ENCODE data around the gene PRUNE2.

PRUNE2 gene

DNA sequence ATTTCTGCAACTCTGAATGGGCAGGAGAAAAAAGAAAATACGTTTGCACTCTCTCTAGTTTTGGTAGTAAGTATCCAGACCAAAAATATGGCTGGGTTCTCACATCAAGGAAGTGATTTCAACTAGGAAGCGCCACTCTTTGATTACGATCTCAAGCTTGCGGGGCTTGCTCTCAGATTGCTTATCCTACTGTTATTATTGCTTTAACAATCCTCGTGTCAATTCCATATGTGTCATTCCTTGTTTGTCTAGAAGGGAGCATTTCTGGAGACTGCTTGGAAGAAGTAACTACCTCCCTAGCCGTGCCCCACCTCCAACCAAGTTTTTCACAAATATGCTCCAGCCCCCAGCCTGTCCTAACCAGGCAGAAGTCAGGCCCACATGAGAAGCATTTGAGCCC lies 3.5 kb downstream of the PRUNE2 start:
- intact Hi-C loops (cut with DNase I), result loop anchor here (5.0 kb wide), 1 partner anchor 85 kb away; no protein-coding TSS in a partner anchor
- DNase-seq, result no peak

GRCh38 chr9:76901801-76902200 lies 4.1 kb downstream of the PRUNE2 start:
- DNase-seq, result peak in 1 of 42 donors; percentile 24
- intact Hi-C loops (cut with DNase I), result loop anchor here (5.0 kb wide), 1 partner anchor 86 kb away; no protein-coding TSS in a partner anchor

DNA sequence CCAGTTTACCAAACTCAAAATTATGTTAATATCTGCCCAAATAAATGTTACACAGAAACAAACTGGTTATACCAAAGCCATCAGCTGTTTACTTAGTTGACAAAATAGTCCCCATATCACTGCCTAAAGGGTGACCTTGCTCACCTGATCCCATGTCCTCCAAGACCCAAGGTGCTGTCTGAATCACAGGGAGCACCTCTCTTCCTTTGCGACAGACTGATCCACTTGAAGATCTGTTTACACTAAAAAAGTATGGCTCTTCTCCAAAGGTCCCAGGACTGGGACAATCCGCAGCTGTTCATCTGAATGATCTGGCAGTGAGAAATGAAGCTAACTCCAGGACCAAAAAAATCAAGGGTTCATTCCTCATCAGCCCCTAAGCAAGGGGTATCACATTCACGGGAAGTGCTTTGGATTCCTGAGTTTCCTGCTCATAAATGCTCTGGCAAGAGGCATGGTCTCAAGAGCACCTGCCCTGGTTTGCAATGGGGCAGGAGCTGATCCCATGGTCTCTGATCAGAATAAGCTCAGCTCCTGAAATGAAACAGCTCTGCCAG lies 5.0 kb downstream of the PRUNE2 start:
- DNase-seq, result no peak

DNA sequence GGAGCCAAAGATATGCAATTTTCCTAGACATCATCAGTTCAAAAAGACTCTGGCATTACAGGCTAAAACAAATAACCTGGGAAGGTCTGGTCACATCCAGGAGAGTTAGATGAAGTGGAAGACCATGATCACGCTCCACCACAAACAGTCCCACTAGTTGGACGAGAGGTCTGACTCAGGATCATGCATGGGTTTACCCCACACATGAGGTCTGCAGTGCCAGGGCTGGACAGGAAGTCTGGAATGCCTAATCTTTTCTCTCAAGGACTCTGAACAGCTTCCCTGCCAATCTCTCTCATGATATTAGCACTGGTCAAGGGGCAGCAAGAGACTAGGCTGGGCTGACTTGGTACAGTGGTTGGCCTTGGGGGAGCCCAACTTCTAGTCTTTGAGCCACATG lies 7.1 kb downstream of the PRUNE2 start:
- intact Hi-C loops (cut with DNase I), result no loop called here

More for the DNA sequence above, 5.0 kb downstream of the PRUNE2 start:
- intact Hi-C loops (cut with DNase I), result loop anchor here (5.0 kb wide), 1 partner anchor 86 kb away; no protein-coding TSS in a partner anchor

DNA sequence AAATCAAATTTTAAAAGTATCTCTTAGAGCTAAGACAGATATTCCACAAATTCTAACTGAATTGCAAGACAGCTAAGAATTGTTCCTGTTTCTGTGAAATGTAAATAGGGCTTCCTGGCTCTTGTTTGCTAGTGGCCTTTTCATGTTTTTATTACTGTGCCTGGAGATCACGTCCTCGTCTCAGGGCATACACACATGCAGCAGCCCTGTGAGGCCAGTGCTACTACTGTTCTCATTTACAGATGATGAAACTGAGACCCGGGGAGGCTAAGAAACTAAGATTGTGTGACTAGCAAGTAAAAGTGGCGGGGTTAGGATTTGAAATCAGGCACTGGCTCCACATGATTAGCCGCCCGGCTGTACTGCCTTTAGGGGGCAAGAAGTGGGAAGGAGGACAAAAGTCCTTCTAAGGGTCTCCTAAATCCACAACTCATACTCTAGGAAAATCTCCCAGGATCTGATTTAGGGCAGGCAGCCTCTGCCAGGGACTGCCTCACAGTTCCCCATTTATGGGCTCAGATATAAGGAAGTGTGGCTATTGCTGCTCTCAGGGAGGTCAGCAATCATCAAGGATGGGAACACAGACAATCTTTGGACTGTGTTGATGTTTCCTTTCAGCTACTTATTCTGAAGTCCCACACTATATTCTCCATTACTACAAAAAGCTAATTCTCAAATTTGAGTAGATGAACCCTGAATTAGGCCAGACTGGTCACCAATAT lies 7.9 kb downstream of the PRUNE2 start:
- no peak for DNase-seq
- intact Hi-C loops (cut with DNase I), result no loop called here

More for the DNA sequence above, 7.1 kb downstream of the PRUNE2 start:
- DNase-seq, result no peak

- intact Hi-C loops (cut with DNase I), result no loop called here
- no peak for DNase-seq
Observed at GRCh38 chr9:76896035-76896434, 9.9 kb downstream of the PRUNE2 start.

DNA sequence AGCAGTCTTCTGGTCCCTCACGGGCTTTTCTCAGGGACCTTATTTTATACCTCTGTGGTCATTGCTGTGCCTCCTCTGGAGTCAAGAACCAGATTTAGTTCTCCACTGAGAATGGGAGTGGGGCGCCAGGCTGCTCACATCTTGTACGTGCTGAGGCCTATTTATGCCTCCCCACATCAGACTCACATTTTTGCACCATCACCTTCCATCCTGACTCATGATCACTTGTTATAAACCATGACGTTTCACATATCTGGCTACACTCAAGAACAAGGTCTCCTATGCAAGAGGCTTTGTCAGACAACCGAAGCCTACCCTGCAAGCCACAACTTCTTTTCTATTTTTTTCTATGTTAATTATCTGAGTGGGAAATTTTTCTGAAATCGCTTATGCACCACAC lies 10.7 kb downstream of the PRUNE2 start:
- no peak for DNase-seq
- intact Hi-C loops (cut with DNase I), result no loop called here

GRCh38 chr9:76894198-76894597 lies 11.7 kb downstream of the PRUNE2 start:
- intact Hi-C loops (cut with DNase I), result no loop called here
- peak in 24 of 42 donors; percentile 12 to 71 (median 44) for DNase-seq

DNA sequence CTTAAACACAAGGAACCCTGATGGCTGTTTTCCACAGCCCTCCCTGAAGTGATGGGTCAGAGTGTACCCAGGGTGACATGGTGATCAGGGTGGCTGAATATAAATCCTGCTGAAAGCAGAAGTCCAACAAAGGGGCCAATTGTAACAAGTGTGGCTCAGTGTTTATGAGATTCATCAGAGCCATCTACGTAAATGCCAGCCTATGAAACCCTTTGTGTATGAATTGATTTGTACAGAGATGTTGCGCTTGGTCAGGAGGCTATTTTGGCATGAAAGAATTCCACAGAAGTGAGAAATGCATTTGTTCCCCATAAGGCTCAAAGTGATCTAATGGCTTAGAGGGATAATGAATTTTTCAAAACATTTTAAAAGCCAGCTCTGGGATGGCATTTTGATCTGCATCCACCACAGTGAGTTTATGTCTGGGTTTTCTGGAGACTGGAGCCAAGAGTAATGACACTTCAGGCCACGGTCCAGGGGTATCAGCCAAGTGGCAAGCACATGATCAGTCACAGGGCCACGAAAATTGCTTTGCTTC lies 12.4 kb downstream of the PRUNE2 start:
- DNase-seq, result peak; percentile 29 to 95 (median 78)
- intact Hi-C loops (cut with DNase I), result no loop called here

DNA sequence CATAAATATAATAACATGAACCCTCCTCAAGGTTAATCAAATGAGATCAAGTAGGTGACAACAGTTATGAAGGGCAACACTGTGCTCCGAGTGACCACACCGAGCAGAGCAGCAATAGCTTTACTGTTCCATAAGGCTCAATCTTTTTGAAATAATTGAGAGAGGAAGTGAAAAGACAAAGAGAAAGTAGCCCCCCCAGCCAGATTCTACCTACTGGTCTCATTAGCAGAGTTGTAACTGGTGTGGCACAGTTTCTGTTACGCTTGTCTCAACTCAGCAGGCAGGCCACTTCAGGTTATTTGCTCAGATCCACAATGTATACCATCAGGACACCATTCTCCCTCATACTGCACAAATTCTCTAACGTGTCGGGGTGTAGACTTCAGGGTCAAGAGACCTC lies 14.0 kb downstream of the PRUNE2 start:
- no peak for DNase-seq
- intact Hi-C loops (cut with DNase I), result no loop called here

GRCh38 chr9:76891279-76891678 lies 14.6 kb downstream of the PRUNE2 start:
- DNase-seq, result no peak
- intact Hi-C loops (cut with DNase I), result no loop called here

DNA sequence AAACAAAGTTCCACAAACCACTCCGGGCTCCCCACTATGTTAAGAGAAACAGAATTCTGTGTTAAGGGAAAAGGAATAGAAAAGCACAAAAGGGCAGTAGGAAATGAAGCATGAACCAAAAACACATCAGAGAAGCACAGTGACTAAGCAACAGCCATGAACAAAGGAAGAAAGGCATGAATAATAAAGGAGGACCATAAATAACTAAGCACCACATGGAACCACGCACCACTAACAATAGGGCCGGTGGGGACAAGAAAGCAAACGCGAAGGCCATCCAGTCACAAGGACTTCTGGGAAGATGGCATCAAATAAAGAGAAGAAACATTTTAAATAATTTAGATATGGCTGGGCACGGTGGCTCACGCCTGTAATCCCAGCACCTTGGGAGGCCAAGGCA lies 18.0 kb downstream of the PRUNE2 start:
- intact Hi-C loops (cut with DNase I), result no loop called here
- no peak for DNase-seq

GRCh38 chr9:76887003-76887821 lies 18.7 kb downstream of the PRUNE2 start:
- no peak for DNase-seq
- intact Hi-C loops (cut with DNase I), result no loop called here

DNA sequence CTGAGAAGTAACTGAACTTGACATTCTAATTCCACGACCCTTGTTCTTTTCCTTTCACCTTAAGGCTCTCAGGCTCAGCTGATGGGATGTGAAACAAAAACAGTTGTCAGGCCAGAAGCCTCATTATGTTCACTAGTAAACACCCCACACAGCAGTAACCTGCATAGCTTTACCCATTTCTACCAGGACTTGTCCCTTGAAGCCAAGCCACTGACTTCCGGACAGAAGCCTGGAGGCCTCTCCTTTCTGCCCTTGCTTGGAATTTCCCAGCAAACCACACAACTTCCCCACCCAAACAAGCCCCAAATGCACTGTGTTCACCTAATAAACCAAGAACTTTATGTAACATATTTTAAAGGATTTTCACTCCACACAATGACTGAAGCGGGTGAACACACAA lies 19.6 kb downstream of the PRUNE2 start:
- intact Hi-C loops (cut with DNase I), result no loop called here
- DNase-seq, result no peak

- DNase-seq, result no peak
- intact Hi-C loops (cut with DNase I), result no loop called here
Observed at GRCh38 chr9:76884823-76885222, 21.1 kb downstream of the PRUNE2 start.

DNA sequence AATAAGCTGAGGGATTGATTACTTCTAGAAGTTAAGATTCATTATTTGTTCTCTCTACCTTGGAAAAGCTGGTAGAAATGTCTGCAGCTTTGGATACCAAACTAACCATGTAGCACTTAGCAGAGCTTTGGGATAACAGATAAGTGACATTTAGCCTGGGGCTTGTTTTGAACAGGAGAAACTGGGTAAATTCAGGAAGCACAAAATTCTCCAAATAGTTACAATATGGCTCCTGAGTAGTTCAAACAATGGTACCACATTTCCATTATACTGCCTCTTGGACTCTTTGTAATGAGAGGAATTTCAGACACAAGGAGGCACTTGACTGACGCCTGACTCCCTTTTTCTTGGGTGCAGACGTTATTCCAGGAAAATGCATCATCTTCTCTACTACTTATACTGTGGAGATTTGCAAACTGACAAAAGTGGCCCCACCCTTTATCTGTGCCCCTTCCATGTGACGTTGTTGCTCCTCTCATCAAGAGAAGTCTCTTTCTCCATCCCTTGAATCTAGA lies 22.5 kb downstream of the PRUNE2 start:
- no peak for DNase-seq
- intact Hi-C loops (cut with DNase I), result no loop called here

DNA sequence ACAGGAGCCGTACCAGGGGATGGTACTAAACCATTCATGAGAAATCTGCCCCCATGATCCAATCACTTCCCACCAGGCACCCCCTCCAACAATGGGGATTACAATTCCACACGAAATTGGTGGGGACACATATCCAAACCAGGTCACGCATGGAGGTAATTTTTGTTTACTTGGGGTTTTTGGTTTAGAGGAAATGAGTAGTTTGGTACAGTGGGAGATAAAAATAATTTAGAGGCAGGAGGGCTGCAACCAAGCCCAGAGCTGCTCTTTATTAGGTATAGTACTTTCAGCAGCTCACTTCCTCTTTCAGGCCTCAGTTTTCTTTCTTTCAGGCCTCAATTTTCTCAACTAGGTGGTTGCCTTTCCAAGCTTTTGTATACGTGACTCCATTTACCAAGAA lies 23.2 kb downstream of the PRUNE2 start:
- DNase-seq, result no peak
- intact Hi-C loops (cut with DNase I), result no loop called here

DNA sequence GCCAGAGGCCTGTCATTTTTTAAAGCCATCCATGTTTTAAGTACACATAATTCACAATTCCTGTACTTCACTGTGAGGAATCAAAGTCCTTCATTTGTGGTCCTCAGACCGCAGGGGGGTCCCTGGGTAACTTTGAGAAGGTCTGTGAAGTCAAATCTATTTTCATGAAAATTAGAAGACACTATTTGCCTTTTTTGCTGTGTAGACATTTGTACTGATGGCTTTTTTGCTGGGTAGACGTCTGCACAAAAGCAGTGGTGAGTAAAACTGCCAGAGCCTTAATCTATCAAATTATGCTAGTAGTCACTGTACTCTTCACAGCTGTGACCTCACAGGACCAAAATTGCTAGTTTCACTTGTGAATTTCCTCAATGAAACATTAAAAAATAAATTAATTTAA lies 25.7 kb downstream of the PRUNE2 start:
- no peak for DNase-seq
- intact Hi-C loops (cut with DNase I), result no loop called here

- intact Hi-C loops (cut with DNase I), result no loop called here
- no peak for DNase-seq
Observed at GRCh38 chr9:76878933-76879332, 27.0 kb downstream of the PRUNE2 start.

DNA sequence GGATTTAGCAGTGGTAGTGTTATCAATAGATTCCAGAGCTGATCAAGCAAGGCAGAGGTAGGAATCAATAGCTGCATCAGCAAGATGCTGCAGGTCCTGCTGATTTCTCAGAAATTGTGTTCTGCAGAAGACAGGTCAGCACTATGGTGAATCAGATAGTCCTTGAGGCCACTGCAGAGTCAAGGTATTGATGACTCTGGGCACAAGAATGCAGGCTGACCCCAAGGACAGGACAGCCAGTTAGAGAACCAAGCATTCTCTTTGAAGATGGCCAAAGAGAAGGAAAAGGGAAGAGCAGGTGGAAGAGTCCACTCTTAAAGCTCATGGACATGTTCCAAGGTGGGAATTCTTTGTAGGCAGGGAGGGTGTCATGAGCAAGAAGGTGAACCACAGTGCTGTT lies 28.0 kb downstream of the PRUNE2 start:
- no peak for DNase-seq
- intact Hi-C loops (cut with DNase I), result no loop called here

Data from head of caudate nucleus (tissue), 42 donors.